OCI-LY3 (cell line): Measurements from ENCODE around the gene ELMO1.

Experiments
- H2AFZ ChIP-seq: fragments of 200-600, 300-600 bp; shearing (Covaris generic); 2 replicates; pipeline ENCODE4 v1.6.0; 2014; ENCODE audit warnings: antibody characterized with exemption, low read depth, low read length
- H3K27ac ChIP-seq: fragments of 200-600, 300-600 bp; sonication (generic); 2 replicates; pipeline ENCODE4 v1.5.1; 2014; ENCODE audit warnings: mild to moderate bottlenecking, low read length, moderate library complexity, mixed read lengths
- H3K27me3 ChIP-seq: fragments of 200-600, 300-600 bp; sonication (generic); 2 replicates; pipeline ENCODE4 v1.6.1; 2014; ENCODE audit warnings: low read depth, low read length, mixed read lengths
- H3K36me3 ChIP-seq: fragments of 200-600, 300-600 bp; sonication (generic); replicated peaks from 2 replicates; pipeline ENCODE3; 2014; ENCODE audit warnings: low read depth, low read length, mixed read lengths
- H3K4me1 ChIP-seq: fragments of 300-600, 200-600 bp; sonication (generic); 2 replicates; pipeline ENCODE4 v1.6.1; 2014; ENCODE audit warnings: low read length, mixed read lengths
- H3K4me2 ChIP-seq: fragments of 200-600, 300-600 bp; sonication (generic); 2 replicates; pipeline ENCODE4 v1.6.1; 2014; ENCODE audit warnings: low read length, mixed read lengths
- H3K4me3 ChIP-seq: fragments of 300-600, 200-600 bp; sonication (generic); 2 replicates; pipeline ENCODE4 v1.5.1; 2014; ENCODE audit warnings: antibody characterized with exemption, mild to moderate bottlenecking, low read length, moderate library complexity
- H3K79me2 ChIP-seq: fragments of 300-600, 200-600 bp; shearing (Covaris generic); 2 replicates; pipeline ENCODE4 v1.6.1; 2014; ENCODE audit warnings: mild to moderate bottlenecking, low read length, mixed read lengths
- H3K9ac ChIP-seq: fragments of 300-600, 200-600 bp; shearing (Covaris generic); 2 replicates; pipeline ENCODE4 v1.6.0; 2014; ENCODE audit warnings: mild to moderate bottlenecking, low read length, moderate library complexity
- H3K9me3 ChIP-seq: fragments of 200-600, 300-600 bp; shearing (Covaris generic); 2 replicates; pipeline ENCODE4 v1.6.1; 2014; ENCODE audit warnings: low read length, mixed read lengths; ENCODE audit not compliant: insufficient read depth
- H4K20me1 ChIP-seq: fragments of 200-600, 300-600 bp; sonication (generic); 2 replicates; pipeline ENCODE4 v1.6.1; 2016; ENCODE audit warnings: low read length, mixed read lengths; ENCODE audit not compliant: insufficient read depth
- CTCF ChIP-seq: fragments of 200-600, 300-600 bp; sonication (generic); IDR thresholded peaks from 2 replicates; pipeline ENCODE4 v1.5.1; 2014; ENCODE audit warnings: antibody characterized with exemption, low read length, low read depth
- EZH2phosphoT487 ChIP-seq: fragments of 200-600 bp; shearing (Covaris generic); IDR thresholded peaks from 2 replicates; pipeline ENCODE4 v1.6.1; 2018; ENCODE audit warnings: antibody characterized with exemption, mixed run types, low read depth

The ELMO1 gene

DNA sequence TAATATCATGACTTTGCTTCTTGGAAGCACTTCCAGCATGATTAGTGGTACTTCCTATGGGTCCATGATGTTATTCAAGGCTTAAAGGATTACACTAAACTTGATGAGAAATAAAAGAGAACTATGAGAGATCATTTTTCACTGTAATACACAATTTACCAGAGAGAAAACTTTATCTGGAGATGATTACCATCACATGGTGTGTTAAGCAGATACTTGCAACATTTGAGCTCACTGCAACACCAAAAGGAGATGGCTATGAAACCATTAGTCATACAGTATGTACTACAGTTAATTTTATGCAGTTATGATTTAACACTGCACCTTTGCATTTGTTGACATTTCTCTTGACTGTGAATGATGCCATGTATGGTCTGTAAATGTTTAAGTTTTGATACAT, 413.0 kb downstream of the ELMO1 start:
- no peak overlapping the region for H3K4me2 ChIP-seq
- peaks cover 50% of the 10 kb centered on the region for H3K36me3 ChIP-seq
- H4K20me1 ChIP-seq, result 0 out of 2 replicates have a peak, but pooled peaks cover 10% of the 10 kb centered on the region
- no peak overlapping the region for H3K27ac ChIP-seq
- H3K9ac ChIP-seq, result no peak overlapping the region
- peaks cover 13% of the 10 kb centered on the region; the same call in 1 of the 2 replicates for H3K9me3 ChIP-seq
- no peak overlapping the region for H3K4me3 ChIP-seq
- no peaks in the 10 kb centered on the region for H3K79me2 ChIP-seq
- TF ChIP-seq EZH2phosphoT487 (no peak), CTCF (no peak)
- H3K4me1 ChIP-seq, result no peaks in the 10 kb centered on the region
- H2AFZ ChIP-seq, result no peak overlapping the region
- H3K27me3 ChIP-seq, result no peaks in the 10 kb centered on the region

DNA sequence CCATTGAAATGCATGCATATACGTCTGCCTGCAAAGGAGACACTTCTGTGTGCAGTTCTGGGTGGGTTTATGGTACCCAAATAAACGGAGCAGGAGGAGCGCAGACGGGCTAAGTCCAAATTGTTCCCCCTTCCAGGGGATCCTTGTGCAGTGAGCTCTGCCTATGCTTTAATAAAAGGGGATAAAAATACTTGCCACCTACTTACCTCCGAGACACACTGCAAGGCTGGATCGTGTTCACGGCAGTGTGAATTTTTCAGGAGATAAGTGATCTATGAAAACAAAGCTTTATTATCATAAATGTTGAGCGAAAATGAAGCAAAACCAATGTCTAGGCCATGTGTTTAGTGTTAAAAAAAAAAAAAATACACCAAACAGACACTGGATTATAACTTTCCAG, 415.5 kb downstream of the ELMO1 start:
- Histone ChIP-seq H2AFZ (no peak overlapping the region), H3K4me3 (no peak overlapping the region), H3K36me3 (peaks cover 30% of the 10 kb centered on the region), H3K27me3 (no peaks in the 10 kb centered on the region), H3K4me1 (no peaks in the 10 kb centered on the region), H3K4me2 (no peak overlapping the region), H3K27ac (no peak overlapping the region), H3K79me2 (no peaks in the 10 kb centered on the region), H4K20me1 (0 out of 2 replicates have a peak, but pooled peaks cover 4% of the 10 kb centered on the region), H3K9ac (no peak overlapping the region), H3K9me3 (no peaks in the 10 kb centered on the region)
- TF ChIP-seq CTCF, result no peak
- no peak for TF ChIP-seq EZH2phosphoT487

- no peak overlapping the region for H2AFZ ChIP-seq
- no peaks in the 10 kb centered on the region for H3K4me1 ChIP-seq
- no peaks in the 10 kb centered on the region for H3K9me3 ChIP-seq
- no peak overlapping the region for H3K4me2 ChIP-seq
- H3K27me3 ChIP-seq, result no peaks in the 10 kb centered on the region
- H3K36me3 ChIP-seq, result peaks cover 27% of the 10 kb centered on the region
- H3K4me3 ChIP-seq, result no peak overlapping the region
- TF ChIP-seq EZH2phosphoT487, result no peak
- TF ChIP-seq CTCF, result no peak
- no peak overlapping the region for H3K9ac ChIP-seq
- no peaks in the 10 kb centered on the region for H3K79me2 ChIP-seq
- H3K27ac ChIP-seq, result no peak overlapping the region
- H4K20me1 ChIP-seq, result 0 out of 2 replicates have a peak, but pooled peaks cover 5% of the 10 kb centered on the region
Observed at GRCh38 chr7:37032258-37032601, 416.4 kb downstream of the ELMO1 start.

- Histone ChIP-seq H3K79me2 (no peaks in the 10 kb centered on the region), H3K36me3 (peaks cover 25% of the 10 kb centered on the region), H3K9me3 (no peaks in the 10 kb centered on the region), H3K4me1 (no peaks in the 10 kb centered on the region), H2AFZ (no peak overlapping the region), H3K4me3 (no peak overlapping the region), H3K9ac (no peak overlapping the region), H4K20me1 (0 out of 2 replicates have a peak, but pooled peaks cover 9% of the 10 kb centered on the region), H3K27me3 (no peaks in the 10 kb centered on the region), H3K4me2 (no peak overlapping the region), H3K27ac (no peak overlapping the region)
- TF ChIP-seq CTCF, result no peak
Observed at GRCh38 chr7:37031571-37032257, 416.9 kb downstream of the ELMO1 start.
